K562 (cell line): Measurements from ENCODE around the gene PDGFA. TPM values are rescaled to one million over a fixed set of nuclear protein-coding genes. Genes with fewer than 3 reads are reported as not detected.
A peak's percentile ranks its signal among the peaks of the same experiment; 100 is the strongest.

ENCODE experiments used
- BRF1 ChIP-seq: IDR thresholded peaks from 3 replicates; pipeline ENCODE4 v1.6.1; 2011; ENCODE audit warnings: borderline replicate concordance, mild to moderate bottlenecking; ENCODE audit not compliant: insufficient read length; ENCODE audit errors: extremely low read depth
- CBFA2T2 ChIP-seq: fragments of 450-650 bp; conservative IDR thresholded peaks from 2 replicates; pipeline ENCODE4 v1.6.1; 2017; ENCODE audit warnings: mild to moderate bottlenecking
- CREB3 ChIP-seq: fragments of 450-650 bp; conservative IDR thresholded peaks from 2 replicates; pipeline ENCODE4 v1.6.1; 2016; ENCODE audit warnings: missing genetic modification characterization, low read depth, mild to moderate bottlenecking, missing compliant biosample characterization, moderate library complexity
- JUNB ChIP-seq: fragments of 450-650 bp; formaldehyde crosslinking; conservative IDR thresholded peaks from 2 replicates; pipeline ENCODE4 v1.4.0; 2020; ENCODE audit warnings: mild to moderate bottlenecking
- KAT7 ChIP-seq: sonication (generic); formaldehyde crosslinking; IDR thresholded peaks from 2 replicates; pipeline ENCODE4 v1.8.0; 2022; ENCODE audit warnings: missing genetic modification reagents, mild to moderate bottlenecking, borderline replicate concordance
- L3MBTL2 ChIP-seq: fragments of 450-650 bp; IDR thresholded peaks from 2 replicates; pipeline ENCODE4 v1.6.1; 2016; ENCODE audit warnings: mild to moderate bottlenecking, moderate library complexity
- MYC ChIP-seq, 2 experiments: fragments of 250-450 bp in 1 of 2; sonication (Bioruptor Pico) in 1 of 2; IDR thresholded peaks; 2 replicates each; pipeline versions ENCODE4 v1.5.1 to v1.6.1; 2012 to 2021; ENCODE audit warnings: low read depth in 2 of 2, borderline replicate concordance in 1 of 2, improper control_type of control experiment in 1 of 2, low read length in 1 of 2, mild to moderate bottlenecking in 1 of 2, moderate library complexity in 1 of 2
- NCOA4 ChIP-seq: fragments of 450-650 bp; IDR thresholded peaks from 2 replicates; pipeline ENCODE4 v1.6.1; 2018; ENCODE audit warnings: mild to moderate bottlenecking; ENCODE audit not compliant: partially characterized antibody
- POLR2A ChIP-seq: fragments of 450-650 bp; conservative IDR thresholded peaks from 2 replicates; pipeline ENCODE4 v1.6.1; 2016
- SMAD1 ChIP-seq: fragments of 150-350 bp; IDR thresholded peaks from 2 replicates; pipeline ENCODE4 v1.6.1; 2014; ENCODE audit warnings: low read length, low read depth; ENCODE audit not compliant: partially characterized antibody
- SMARCA5 ChIP-seq: fragments of 450-650 bp; IDR thresholded peaks from 2 replicates; pipeline ENCODE4 v1.6.1; 2016
- ZKSCAN1 ChIP-seq: fragments of 150-350 bp; IDR thresholded peaks from 2 replicates; pipeline ENCODE4 v1.6.1; 2016; ENCODE audit warnings: low read depth, low read length
- ZNF140 ChIP-seq: fragments of 250-450 bp; sonication (Bioruptor Pico); IDR thresholded peaks from 2 replicates; pipeline ENCODE4 v1.8.0; 2021; ENCODE audit warnings: moderate library complexity, mild to moderate bottlenecking, inconsistent platforms
- polyA plus RNA-seq, 8 experiments: library from polyadenylated mRNA; depleted of rRNA in 4 of 8; stranded (reverse) in 5 of 8; unstranded in 3 of 8; fragments of >200 nt; fragmentation: Nextera tagmentation in 2 of 8; fragmentation: Illumina TruSeq in 1 of 8; extraction: Ambion mirVana in 2 of 8; extraction: Trizol in 1 of 8; gene quantifications; 2 replicates each; pipeline versions ENCODE4 v1.2.1 to v1.2.3, GENCODE V29; 2011 to 2014; ENCODE audit warnings: inconsistent platforms in 1 of 8, missing spikeins in 1 of 8
- total RNA-seq, 7 experiments: library from RNA; depleted of rRNA in 6 of 7; stranded (reverse); fragments of >200 nt in 6 of 7; fragmentation: Illumina TruSeq in 2 of 7; extraction: Trizol in 2 of 7; gene quantifications; 2 replicates each; pipeline versions ENCODE4 v1.2.1 to v1.2.3, GENCODE V29; 2011 to 2021; ENCODE audit warnings: low replicate concordance in 1 of 7
- TF ChIP-seq, protein P1 (sequence below): fragments of 450-650 bp; formaldehyde crosslinking; IDR thresholded peaks from 2 replicates; pipeline ENCODE4 v1.4.0; 2020; ENCODE audit warnings: mild to moderate bottlenecking, moderate library complexity
- TF ChIP-seq, protein P2 (sequence below): fragments of 250-450 bp; sonication (Bioruptor Pico); IDR thresholded peaks from 2 replicates; pipeline ENCODE4 v1.8.0; 2022; ENCODE audit warnings: inconsistent platforms, mild to moderate bottlenecking, moderate library complexity, borderline replicate concordance
- TF ChIP-seq, protein P3 (sequence below), 2 experiments: fragments of 450-650 bp; formaldehyde crosslinking in 1 of 2; IDR thresholded peaks; 2 replicates each; pipeline versions ENCODE4 v1.4.0 to v1.6.1; 2014 to 2020; ENCODE audit warnings: mild to moderate bottlenecking in 2 of 2, borderline replicate concordance in 1 of 2, low read depth in 1 of 2

The PDGFA gene
- total and polyA plus RNA-seq, 9 of the 15 experiments (the other 6 are each of a cell fraction or from before 2014, with no cell fraction given) = 2.5 to 10.2 (median 4.6) TPM

DNA sequence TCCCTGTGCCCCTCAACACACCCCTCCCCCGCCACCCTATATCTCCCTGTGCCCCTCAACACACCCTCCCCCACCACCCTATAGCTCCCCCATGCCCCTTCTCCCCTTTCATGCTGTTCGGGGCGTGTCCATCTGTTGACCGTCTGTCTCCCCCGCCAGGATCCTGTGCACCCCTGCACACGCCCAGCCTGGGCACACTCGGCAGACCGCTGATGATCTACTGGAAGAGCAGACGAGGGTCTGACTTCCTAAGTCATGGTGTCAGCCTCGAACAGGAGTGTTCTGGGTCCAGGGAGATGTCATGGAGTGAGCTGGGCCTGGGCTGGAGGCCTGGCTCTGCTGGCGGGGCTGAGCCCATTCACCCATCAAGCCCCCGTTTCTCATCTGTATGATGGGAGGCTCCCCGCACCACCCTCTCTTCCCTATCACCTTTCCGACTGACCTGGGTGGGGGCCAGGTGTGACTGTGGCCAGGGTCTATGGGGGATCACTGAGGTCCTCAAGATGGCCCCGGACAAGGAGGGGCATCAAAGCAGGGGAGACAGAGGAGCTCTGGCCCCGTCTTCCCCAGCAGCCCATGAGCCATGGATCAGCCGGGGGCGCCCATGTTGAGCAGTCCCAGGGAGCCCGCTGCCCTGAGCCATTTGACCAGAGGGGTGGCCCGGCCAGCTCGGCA lies 48.3 kb downstream of the PDGFA start (continued):
- TF ChIP-seq, protein P1, sequence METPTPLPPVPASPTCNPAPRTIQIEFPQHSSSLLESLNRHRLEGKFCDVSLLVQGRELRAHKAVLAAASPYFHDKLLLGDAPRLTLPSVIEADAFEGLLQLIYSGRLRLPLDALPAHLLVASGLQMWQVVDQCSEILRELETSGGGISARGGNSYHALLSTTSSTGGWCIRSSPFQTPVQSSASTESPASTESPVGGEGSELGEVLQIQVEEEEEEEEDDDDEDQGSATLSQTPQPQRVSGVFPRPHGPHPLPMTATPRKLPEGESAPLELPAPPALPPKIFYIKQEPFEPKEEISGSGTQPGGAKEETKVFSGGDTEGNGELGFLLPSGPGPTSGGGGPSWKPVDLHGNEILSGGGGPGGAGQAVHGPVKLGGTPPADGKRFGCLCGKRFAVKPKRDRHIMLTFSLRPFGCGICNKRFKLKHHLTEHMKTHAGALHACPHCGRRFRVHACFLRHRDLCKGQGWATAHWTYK (CRISPR knock-in tag) = peak; percentile 48; the same call in 1 of the 2 replicates
- TF ChIP-seq POLR2A (no peak), SMARCA5 (peak; percentile 82; the same call in 1 of the 2 replicates), ZKSCAN1 (no peak), KAT7 (CRISPR knock-in tag) (no peak), JUNB (CRISPR knock-in tag) (no peak), ZNF140 (CRISPR knock-in tag) (no peak), BRF1 (no peak), CREB3 (no peak; the same call in 1 of the 2 replicates), NCOA4 (no peak), CBFA2T2 (no peak), MYC (IDR thresholded peaks at IDR 0.05; ENCODE audit: low read depth, low read length) (no peak), MYC (CRISPR knock-in tag; IDR thresholded peaks at IDR 0.05; ENCODE audit: borderline replicate concordance, low read depth) (peak; percentile 91; the same call in 1 of the 2 replicates), SMAD1 (peak; percentile 16), L3MBTL2 (no peak)
- TF ChIP-seq, protein P2, sequence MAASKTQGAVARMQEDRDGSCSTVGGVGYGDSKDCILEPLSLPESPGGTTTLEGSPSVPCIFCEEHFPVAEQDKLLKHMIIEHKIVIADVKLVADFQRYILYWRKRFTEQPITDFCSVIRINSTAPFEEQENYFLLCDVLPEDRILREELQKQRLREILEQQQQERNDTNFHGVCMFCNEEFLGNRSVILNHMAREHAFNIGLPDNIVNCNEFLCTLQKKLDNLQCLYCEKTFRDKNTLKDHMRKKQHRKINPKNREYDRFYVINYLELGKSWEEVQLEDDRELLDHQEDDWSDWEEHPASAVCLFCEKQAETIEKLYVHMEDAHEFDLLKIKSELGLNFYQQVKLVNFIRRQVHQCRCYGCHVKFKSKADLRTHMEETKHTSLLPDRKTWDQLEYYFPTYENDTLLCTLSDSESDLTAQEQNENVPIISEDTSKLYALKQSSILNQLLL (CRISPR knock-in tag) = no peak
- TF ChIP-seq, protein P3, sequence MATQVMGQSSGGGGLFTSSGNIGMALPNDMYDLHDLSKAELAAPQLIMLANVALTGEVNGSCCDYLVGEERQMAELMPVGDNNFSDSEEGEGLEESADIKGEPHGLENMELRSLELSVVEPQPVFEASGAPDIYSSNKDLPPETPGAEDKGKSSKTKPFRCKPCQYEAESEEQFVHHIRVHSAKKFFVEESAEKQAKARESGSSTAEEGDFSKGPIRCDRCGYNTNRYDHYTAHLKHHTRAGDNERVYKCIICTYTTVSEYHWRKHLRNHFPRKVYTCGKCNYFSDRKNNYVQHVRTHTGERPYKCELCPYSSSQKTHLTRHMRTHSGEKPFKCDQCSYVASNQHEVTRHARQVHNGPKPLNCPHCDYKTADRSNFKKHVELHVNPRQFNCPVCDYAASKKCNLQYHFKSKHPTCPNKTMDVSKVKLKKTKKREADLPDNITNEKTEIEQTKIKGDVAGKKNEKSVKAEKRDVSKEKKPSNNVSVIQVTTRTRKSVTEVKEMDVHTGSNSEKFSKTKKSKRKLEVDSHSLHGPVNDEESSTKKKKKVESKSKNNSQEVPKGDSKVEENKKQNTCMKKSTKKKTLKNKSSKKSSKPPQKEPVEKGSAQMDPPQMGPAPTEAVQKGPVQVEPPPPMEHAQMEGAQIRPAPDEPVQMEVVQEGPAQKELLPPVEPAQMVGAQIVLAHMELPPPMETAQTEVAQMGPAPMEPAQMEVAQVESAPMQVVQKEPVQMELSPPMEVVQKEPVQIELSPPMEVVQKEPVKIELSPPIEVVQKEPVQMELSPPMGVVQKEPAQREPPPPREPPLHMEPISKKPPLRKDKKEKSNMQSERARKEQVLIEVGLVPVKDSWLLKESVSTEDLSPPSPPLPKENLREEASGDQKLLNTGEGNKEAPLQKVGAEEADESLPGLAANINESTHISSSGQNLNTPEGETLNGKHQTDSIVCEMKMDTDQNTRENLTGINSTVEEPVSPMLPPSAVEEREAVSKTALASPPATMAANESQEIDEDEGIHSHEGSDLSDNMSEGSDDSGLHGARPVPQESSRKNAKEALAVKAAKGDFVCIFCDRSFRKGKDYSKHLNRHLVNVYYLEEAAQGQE (IDR thresholded peaks at IDR 0.05; ENCODE audit: borderline replicate concordance) = no peak
- TF ChIP-seq, protein P3 (CRISPR knock-in tag; IDR thresholded peaks at IDR 0.05; ENCODE audit: low read depth) = peak; percentile 79; the same call in 1 of the 2 replicates
